ENCODE measurements around the gene TSPAN15.
"Not testable (repeated sequence)": the region's sequence is repeated elsewhere in the genome, so short reads cannot be mapped to it uniquely, and the experiment has no call there.

TSPAN15 gene

DNA sequence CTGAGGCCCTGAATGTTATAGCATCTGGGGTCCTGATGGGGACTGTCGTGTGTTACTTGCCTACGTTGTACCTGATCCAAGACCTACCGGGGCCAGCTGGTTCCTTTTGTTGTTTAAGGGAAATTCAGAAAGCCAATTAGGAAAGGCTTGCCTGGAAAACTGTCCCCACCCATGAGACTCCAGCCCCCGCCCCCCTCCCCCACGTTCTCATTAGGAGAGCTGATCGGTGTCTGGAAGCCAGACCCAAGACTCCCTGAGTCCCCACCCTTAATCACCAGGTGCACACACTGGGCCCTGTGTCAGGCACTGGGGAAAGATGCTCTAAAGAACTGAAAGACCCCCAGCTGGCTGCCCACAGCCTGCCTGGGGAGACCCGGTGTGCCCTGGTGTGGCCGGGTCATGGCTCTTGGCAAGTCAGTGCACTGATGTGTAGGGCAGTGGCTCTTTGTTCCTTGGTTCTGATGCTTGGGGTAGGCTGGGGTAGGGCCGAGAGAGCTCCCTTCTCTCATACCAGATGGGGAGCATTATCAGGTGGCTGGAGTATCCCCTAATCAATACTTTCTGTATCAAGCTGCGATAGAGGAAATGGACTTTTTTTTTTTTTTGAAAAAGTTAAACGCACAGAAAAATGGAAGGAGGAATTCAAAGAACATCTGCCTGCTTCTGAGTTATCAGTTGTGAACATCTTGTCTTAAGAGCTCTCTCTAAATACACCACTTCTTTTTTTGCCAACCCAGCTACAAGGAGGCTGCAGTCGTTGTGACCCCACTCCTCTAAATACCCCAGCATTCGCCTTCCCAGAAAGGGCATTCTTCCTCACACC, 16.9 kb downstream of the TSPAN15 start:
- DNase-seq = no peak

DNA sequence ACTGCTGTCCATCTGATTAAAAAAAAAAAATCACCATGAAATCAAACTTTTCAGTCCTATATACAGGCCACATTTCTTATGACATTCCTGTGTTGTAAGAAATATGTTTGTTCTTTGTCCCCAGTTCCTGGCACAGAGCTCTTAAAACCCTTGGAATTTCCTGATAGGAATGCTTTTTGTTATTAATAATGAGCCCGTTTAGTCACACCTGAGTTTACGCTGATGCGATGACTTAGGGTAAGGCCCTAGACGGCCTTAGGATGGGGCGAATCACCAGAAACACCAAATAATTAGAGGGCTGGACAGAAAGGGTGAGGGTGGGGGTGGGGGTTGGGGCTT, 17.5 kb downstream of the TSPAN15 start:
- no peak for DNase-seq

DNA sequence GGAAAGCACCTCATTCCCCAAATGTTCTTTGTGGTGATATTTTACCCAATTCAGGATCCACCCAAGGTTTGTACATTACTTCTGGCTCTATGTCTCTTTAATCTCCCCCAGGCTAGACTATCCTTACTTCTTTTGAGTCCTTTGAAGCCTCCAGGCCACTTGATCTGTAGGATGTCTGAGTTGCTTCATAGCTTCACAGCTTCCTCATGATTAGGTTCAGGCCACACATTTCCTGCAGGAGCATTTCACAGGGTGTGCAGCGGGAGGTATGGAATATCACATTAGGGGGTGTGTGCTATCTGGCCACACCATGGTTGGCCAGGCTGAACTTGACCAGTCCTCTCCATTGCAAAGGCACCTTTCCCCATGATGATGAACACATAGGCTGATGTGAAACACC, 18.7 kb downstream of the TSPAN15 start:
- no peak for DNase-seq

DNA sequence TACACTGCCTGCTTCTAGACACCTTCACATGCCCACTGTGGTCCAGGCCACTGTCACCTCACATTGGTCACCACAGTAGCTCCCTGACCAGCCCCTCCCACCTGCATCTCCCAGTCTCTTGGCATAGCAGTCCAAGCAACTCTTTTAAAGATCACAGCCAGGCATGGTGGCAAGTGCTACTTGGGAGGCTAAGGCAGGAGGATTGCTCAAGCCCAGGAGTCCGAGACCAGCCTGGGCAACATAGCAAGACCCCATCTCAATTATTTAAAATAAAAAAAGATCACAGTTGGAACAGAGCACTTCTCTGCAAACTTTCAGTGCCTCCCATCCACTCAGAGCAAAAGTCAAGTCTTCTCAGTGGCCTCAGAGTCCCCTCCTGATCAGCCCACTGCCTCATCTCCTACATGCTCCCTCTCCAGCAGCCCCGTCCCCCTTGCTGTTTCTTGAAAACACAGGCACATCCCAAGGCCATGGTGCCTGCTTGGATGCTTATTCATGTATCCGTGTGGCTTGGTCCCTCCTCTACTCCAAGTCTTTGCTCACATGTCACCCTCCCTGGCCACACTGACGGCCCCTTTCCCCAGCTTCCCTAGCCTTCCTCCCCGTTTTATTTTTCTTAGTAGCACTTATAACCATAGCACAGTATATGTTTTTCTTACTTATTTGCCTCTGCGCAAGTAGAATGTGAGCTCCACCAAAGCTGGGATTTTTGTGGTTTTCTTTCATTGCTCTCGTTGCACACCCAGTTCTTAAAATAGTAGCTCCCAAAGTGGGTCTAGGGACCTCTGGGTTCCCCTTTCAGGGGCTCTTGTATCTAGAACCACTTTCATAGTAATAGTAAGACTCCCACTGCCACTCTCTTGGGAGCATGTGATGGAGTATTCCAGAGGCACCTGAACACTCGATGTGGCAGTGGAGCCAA, 19.5 kb downstream of the TSPAN15 start:
- DNase-seq = no peak

DNA sequence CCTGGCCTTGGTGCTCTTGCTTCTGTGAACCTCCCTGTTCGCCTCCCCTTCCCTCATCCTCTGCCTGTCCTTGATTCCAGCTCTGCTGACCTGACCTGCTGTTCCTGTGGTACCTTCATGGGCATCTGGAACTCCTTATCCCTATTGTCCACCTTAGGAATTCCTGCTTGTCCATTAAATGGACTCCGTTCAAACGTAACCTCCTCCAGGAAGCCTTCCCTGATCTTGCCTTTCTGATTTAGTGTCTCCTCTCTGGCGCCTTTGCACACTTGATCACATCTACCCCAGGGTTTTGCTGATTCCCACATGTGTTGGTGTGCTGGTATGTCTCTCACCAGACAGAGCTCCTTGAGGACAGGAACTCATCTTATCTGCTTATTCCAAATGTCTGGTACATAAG, 20.9 kb downstream of the TSPAN15 start:
- no peak for DNase-seq

DNA sequence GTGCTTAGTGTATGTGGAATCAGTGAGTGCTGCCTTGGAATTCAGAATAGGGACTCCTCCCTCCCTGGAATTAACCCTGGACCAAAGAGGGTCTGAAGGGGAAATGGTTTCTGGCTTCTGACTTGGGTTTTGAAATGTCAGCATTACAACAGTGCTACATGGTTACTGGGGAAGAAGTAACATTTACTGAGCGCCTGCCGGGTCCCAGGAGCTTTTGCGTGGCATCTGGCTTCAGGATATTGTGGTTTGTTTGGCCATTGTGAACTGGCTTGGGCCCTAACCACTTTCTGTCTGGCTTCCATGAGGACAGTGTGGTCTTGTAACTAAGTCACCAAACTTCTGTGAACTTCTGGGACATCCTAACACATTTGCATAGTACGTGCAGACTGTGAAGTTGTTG, 21.3 kb downstream of the TSPAN15 start:
- no peak for DNase-seq

DNA sequence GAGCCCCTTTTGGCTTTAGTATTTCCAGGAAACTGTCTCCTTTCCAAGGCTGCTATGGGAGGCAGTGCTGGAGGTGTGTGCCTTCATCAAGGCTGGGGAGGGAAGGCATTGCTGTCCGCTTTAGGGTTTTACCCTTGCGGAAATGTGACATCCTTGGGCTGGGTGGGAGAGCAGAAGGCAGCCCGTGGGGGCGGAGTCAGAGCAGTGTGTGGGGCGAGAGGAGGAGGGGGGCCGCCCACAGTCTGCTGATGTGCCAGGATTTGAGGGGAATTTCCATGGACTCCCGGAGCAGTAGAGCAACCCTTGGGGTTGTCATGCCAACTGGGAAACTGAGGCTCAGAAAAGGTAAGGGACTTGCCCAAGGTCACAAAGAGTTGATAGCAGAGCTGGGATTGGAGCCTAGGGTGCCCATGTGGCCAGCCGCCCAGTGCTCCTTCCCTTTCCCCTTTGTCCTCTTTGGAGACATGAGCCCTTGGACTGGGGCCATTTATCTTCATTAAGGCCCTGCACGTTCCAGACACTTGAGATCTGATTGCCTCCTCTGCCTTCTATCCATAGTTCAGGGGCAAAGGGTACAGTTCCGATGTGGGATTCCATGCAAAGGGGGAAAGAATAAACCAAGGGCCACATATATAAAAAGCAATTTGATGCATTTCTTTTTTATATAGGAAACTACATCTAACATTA, 22.2 kb downstream of the TSPAN15 start:
- DNase-seq = no peak

DNA sequence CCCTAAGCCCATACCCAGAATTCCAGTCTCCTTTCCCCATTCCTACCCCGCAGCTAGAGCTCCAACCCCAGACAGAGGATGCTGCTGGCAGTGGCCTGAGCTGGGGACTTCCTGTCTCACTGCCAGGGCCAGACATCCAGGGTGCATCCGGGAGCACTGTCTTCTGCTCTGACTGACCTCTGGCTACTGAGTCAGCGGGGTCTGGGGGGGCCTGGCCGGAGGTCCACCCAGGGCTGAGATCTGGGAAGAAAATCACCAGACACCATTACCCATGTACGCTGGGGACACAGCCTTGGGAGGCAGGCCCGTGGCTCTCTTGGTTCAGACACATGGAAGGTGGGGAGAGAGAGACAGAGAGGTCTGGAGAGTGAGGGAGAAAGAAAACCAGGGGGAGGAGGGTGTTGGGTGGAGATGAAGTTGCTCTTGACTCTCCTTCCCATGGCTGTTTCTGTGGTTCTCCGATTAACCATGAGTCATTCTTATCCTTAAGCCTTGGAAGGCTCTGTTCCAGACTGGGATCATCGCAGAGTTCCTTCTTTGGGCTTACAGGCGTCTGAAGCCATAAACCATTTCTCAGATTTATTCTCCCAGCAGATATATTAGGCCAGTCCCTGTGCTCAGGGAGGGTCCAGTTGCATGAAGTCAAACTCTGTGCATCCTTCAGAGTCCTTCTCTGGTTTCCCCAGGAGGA, 23.6 kb downstream of the TSPAN15 start:
- no peak for DNase-seq

DNA sequence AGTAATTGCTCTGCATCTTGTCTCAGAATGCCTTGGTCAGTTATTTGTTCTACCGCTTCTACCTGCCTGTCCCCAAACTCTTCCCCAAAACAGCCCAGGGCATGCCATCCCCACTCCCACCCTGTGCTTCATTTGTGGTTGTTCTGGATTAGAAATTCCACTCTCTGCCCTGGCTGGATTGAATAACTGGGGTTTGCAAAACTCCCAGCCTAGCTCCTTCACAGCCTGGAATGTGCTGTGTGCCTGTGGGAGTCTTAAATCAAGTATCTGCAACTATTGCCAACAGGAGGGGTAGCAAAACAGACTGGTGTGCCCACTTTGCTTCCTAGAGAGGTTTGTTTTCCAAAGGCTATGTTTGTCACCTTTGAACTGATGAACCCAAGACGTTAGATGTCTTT, 24.2 kb downstream of the TSPAN15 start:
- no peak for DNase-seq

DNA sequence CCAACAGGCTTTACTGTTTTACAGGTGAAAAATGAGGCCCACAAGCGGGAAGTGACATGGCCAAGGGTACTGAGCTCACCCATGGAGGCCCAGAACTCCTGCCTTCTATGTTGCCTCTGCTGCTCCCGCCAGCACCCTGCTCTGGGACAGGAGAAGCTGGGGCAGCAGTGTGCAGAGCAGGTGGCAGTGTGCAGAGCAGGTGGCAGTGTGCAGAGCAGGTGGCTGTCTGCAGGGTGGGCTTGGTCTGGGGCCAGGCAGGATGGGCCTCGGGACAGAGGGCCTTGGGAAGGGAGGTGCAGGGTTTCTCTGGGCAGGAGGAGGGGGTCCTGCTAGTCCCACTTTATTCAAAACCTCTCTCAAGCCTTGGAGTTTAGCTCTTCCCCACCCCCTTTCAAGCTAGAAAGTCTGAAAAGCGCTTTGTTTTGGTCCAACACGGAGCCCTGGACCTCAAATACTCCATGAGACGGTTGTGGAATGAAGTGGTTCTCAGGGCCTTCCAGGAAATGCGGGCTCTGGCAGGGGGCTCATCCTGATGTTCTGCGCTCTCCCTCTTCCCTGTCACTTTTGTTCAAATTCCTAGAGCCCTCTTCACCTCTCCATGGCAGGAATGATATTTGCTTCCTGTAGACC, 26.8 kb downstream of the TSPAN15 start:
- no peak for DNase-seq

DNA sequence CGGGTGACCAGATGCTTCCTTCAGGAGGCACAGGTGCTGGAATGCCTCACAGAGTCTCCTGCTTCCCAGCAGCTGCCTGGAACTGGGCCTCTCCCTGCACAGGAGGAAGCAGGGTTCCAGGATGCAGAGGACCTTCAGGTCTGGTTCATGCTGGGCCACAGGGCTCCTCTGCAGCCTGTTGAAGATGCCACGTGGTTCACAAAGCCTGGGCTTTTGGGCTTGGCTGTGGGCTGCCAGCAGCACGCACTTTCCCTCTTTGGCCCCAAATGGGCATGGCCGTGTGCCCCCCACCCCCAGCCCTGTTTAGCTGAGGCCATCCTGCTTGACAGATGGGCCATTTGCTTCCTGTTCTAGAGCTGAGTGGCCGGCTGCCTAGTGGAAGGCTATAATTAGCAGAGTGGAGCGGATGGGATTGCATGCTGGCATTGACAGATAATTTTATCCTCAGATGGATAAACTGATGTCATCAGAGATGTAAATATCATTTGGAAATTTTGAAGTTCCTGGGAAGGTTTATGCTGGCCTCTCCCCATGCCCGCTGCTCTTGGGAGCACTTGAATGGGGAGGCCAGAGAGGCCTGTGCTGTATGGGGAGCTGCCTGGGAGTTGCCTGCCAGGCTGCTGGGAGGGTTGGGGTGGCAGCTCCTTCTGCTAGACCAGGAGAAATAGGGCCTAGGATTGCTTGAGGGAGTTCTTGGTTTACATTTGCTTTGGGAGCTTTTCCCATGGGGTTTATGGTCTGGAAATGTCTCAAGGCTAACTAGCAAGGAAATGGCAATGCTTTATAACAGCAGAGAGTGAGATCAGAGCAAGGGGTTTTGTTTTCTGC, 28.2 kb downstream of the TSPAN15 start:
- no peak for DNase-seq

DNA sequence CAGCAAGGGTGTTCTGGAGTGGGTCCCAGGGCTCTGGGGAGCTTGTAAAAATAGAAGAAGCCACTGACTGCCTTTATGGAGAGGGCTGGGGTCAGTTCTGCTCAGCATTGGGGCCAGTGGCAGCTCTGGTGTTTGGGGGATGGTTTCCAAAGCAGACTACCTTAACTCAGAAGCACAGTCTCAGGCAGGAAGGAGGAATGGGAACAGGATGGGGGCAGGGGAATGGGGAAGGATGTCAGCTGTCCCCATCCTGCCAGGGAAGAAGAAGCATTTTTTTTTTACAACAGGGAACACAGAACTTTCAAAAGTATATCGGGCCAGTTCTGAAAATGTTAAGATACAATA, 28.8 kb downstream of the TSPAN15 start:
- DNase-seq = no peak

DNA sequence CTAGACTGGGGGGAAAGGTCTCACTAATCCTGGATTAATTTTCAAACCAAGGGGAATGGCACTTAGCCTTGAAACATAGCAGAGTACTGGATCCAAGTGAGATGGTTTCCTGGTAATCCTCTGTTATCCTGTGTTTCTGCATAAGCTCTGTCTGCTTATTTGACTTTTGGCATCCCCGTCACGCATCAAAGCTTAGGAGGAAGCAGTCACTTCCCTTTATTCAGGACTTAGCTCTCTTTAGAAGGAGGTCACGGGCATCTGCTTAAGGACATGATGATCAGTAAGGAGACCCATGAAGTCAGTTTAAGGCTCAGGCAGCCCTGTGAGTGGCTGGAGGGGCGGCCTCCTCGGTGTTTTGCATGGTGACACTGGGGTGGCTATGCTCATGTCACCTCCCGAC, 30.0 kb downstream of the TSPAN15 start:
- DNase-seq = no peak

DNA sequence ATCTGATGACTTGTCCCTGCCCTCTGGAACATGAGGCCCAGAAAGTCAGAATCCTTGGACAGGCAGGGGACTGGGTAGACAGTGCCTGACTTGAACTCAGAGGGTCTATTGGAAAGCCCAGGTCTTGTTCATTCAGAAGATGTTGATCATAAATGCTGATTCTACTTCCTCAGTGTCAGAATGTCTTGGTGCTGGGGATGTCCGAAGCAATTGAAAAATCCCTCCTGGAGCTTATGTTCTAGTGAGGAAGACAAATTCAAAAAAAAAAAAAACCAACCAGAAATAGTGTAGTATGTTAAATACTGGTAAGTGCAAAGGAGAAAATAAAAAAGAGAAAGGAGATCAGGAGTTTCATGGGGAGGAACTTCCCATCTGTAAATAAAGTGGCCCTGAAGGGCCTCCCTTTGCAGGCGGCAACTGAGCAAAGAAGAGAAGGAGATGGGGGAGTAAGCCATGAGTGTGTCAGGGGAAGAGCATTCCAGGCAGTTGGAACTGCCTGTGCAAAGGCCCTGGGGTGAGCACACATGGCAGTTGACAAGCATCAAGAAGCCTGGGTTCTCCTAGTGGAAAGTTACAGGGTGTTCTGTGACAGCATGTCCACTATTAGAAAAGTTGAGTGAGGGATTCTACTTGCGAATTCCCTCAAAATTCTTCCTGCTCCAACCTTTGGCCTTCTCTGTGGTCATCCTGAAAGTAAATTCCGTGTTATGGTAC, 30.7 kb downstream of the TSPAN15 start:
- DNase-seq = no peak

DNA sequence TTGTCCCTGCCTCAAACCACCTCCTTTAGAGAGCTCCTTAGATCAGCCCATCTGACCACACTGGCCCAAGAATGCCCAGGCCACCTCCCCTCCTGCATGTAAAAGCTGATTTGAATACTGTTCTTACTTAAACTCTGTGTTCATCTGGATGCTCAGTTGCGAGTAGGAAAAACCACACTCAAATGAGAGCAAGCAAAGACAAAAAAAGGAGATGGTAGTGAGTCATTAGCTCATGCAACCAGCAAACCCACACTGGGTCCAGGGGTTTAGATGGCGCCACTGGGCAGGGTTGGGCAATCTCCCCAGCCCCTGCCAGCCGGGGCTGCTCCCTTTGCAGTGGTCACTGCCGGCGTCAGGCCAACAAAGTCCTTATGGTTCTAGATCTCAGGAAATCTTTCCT, 32.7 kb downstream of the TSPAN15 start:
- no peak for DNase-seq

DNA sequence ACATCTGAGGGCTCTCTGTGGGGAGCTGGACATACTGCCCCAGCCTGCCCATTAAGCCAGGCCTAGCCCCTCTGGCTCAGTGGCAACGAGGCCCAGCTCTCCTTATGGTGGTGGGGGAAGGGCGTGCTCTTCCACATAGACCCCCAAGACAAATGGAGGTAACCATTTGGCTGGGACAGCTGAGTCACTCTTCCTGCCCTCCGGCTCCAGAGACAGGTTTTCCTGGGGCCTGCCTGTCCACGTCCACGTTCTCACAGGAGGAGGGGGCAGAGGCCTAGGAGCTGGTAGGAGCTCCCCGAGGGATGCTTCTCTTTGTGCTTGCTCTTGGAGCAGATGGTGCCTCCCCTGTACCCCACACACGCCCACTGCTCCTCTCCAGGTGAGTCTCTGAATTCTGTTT, 33.5 kb downstream of the TSPAN15 start:
- no peak for DNase-seq

DNA sequence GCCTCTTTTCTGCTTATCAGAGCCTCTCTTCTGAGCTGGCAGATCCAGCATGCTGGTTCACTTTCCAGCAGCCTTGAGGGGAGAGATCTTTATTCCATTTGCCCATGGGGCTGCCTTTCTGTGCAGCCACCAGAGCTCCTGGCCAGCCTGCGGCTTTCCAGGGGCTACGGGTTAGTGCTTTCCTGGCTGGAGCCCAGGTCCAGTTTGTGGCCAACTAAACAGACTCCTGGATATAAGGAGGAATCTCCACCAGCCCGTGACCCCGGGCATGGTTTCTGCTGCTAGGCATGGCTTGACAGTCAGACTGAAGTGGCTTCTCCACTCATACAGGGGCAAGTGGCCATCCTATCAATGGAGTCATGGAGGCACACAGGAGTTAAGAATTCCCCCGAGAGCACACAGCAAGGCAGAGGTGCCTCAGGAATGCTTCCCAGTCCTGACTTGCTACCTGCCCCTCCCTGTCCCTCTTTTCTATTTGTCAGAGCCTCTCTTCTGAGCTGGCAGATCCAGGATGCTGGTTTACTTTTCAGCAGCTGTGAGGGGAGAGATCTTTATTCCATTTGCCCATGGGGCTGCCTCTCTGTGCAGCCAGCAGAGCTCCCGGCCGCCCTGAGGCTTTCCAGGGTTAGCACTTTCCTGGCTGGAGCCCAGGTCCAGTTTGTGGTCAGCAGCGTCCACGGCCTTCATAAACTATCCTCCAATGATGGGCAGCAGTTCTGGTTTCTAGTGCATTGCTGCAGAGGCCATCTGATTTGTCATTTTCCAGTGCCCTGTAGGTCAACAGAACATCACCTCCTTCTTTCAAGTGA, 35.9 kb downstream of the TSPAN15 start:
- no peak for DNase-seq

DNA sequence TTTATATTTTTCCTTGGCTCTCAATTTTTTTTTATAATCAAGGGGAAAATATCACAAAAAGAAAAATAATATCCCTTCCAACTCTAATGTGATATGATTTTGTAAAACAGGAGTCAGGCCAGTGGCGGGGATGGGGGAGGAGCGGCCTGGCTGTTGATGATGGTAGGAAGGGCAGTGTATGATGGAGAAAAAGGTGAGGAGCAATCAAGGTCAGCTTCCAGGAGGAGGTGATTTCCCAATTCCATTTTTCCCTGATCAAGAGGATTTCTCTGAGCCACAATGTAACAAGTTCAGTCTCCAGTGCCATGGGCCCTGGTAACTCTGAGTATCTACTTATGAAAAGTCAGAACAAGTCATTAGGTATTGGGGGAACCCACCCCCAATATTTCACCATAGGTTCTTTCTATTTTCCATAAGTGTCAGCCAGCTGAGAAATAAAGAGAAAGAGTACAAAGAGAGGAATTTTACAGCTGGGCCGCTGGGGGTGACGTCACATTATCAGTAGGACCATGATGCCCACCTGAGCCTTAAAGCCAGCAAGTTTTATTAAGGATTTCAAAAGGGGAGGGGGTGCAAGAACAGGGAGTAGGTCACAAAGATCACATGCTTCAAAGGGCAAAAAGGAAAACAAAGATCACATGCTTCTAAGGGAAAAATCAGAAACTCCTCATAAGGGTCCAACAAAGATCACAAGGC, 37.0 kb downstream of the TSPAN15 start:
- DNase-seq = not testable (repeated sequence)

DNA sequence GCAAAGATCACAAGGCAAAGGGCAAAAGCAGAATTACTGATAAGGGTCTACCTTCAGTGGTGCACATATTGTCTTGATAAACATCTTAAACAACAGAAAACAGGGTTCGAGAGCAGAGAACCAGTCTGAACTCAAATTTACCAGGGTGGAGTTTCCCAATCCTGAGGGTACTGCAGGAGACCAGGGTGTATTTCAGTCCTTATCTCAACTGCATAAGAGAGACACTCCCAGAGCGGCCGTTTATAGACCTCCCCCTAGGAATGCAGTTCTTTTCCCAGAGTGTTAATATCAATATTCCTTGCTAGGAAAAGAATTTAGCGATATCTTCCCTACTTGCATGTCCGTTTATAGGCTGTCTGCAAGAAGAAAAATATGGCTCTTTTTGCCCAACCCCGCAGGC, 37.6 kb downstream of the TSPAN15 start:
- not testable (repeated sequence) for DNase-seq
